ENCODE measurements around the gene NUFIP1.
"Not testable (repeated sequence)": the region's sequence is repeated elsewhere in the genome, so short reads cannot be mapped to it uniquely, and the experiment has no call there.

Gene NUFIP1

GRCh38 chr13:44969551-44970484, 19.5 kb downstream of the NUFIP1 start:
- DNase-seq (ENCODE audit: low spot score) = peak; percentile 65

- no peak for DNase-seq (ENCODE audit: low spot score)
Observed at GRCh38 chr13:44968434-44968815, 20.8 kb downstream of the NUFIP1 start.

- DNase-seq (ENCODE audit: low spot score) = peak; percentile 20
Observed at GRCh38 chr13:44967704-44968433, 21.4 kb downstream of the NUFIP1 start.

- DNase-seq (ENCODE audit: low spot score) = no peak
Observed at GRCh38 chr13:44961997-44962396, 27.3 kb downstream of the NUFIP1 start.

- DNase-seq (ENCODE audit: low spot score) = no peak
Observed at GRCh38 chr13:44955406-44955805, 33.9 kb downstream of the NUFIP1 start.

GRCh38 chr13:44954224-44954623, 35.0 kb downstream of the NUFIP1 start:
- DNase-seq (ENCODE audit: low spot score) = no peak

- DNase-seq (ENCODE audit: low spot score) = no peak
Observed at GRCh38 chr13:44952671-44953070, 36.6 kb downstream of the NUFIP1 start.

- no peak for DNase-seq (ENCODE audit: low spot score)
Observed at GRCh38 chr13:44951184-44951583, 38.1 kb downstream of the NUFIP1 start.

GRCh38 chr13:44943411-44943810, 45.9 kb downstream of the NUFIP1 start:
- DNase-seq (ENCODE audit: low spot score) = not testable (repeated sequence)

GRCh38 chr13:44938854-44939253, 50.4 kb downstream of the NUFIP1 start:
- DNase-seq (ENCODE audit: low spot score) = no peak

GRCh38 chr13:44936246-44936645, 53.0 kb downstream of the NUFIP1 start:
- DNase-seq (ENCODE audit: low spot score) = no peak

GRCh38 chr13:44934724-44935123, 54.5 kb downstream of the NUFIP1 start:
- DNase-seq (ENCODE audit: low spot score) = peak; percentile 48

GRCh38 chr13:44932850-44933251, 56.4 kb downstream of the NUFIP1 start:
- DNase-seq (ENCODE audit: low spot score) = peak; percentile 27

- DNase-seq (ENCODE audit: low spot score) = peak; percentile 23
Observed at GRCh38 chr13:44932171-44932849, 57.0 kb downstream of the NUFIP1 start.

- DNase-seq (ENCODE audit: low spot score) = no peak
Observed at GRCh38 chr13:44930963-44931623, 58.2 kb downstream of the NUFIP1 start.

GRCh38 chr13:44930280-44930679, 59.0 kb downstream of the NUFIP1 start:
- DNase-seq (ENCODE audit: low spot score) = no peak

GRCh38 chr13:44929692-44930091, 59.6 kb downstream of the NUFIP1 start:
- no peak for DNase-seq (ENCODE audit: low spot score)

GRCh38 chr13:44927968-44928367, 61.3 kb downstream of the NUFIP1 start:
- DNase-seq (ENCODE audit: low spot score) = no peak

- peak; percentile 69 for DNase-seq (ENCODE audit: low spot score)
Observed at GRCh38 chr13:44921931-44922758, 67.1 kb downstream of the NUFIP1 start.

GRCh38 chr13:44921246-44921877, 67.9 kb downstream of the NUFIP1 start:
- no peak for DNase-seq (ENCODE audit: low spot score)

GRCh38 chr13:44920013-44920412, 69.3 kb downstream of the NUFIP1 start:
- no peak for DNase-seq (ENCODE audit: low spot score)
